Measurements from ENCODE around the gene CHST15. TPM values are rescaled to one million over a fixed set of nuclear protein-coding genes. Genes with fewer than 3 reads are reported as not detected.

CHST15 gene
- total RNA-seq, 1 donor from 2014 or later: 43.8 TPM

GRCh38 chr10:123988694-123989093 lies 104.7 kb downstream of the CHST15 start:
- Mint-ChIP-seq H3K27ac (ENCODE audit: unreplicated experiment) (no peak overlapping the region), H3K9me3 (ENCODE audit: low read depth) (peaks cover 7% of the 10 kb centered on the region), H3K4me3 (ENCODE audit: unreplicated experiment) (no peak overlapping the region), H3K27me3 (ENCODE audit: low read depth) (peaks cover 38% of the 10 kb centered on the region), H3K36me3 (ENCODE audit: low read depth) (peaks cover 2% of the 10 kb centered on the region), H3K4me1 (ENCODE audit: low read depth) (peaks cover under 1% of the 10 kb centered on the region)
- DNase-seq (ENCODE audit: low spot score): no peak
- no peak for TF ChIP-seq CTCF (IDR thresholded peaks at IDR 0.05)

GRCh38 chr10:123986736-123987135 lies 106.7 kb downstream of the CHST15 start:
- Mint-ChIP-seq H3K4me1 (ENCODE audit: low read depth) (no peaks in the 10 kb centered on the region), H3K36me3 (ENCODE audit: low read depth) (peaks cover 2% of the 10 kb centered on the region), H3K9me3 (ENCODE audit: low read depth) (peaks cover 7% of the 10 kb centered on the region), H3K27ac (ENCODE audit: unreplicated experiment) (no peak overlapping the region), H3K4me3 (ENCODE audit: unreplicated experiment) (no peak overlapping the region), H3K27me3 (ENCODE audit: low read depth) (peaks cover 43% of the 10 kb centered on the region)
- no peak for DNase-seq (ENCODE audit: low spot score)
- TF ChIP-seq CTCF (IDR thresholded peaks at IDR 0.05): no peak

DNA sequence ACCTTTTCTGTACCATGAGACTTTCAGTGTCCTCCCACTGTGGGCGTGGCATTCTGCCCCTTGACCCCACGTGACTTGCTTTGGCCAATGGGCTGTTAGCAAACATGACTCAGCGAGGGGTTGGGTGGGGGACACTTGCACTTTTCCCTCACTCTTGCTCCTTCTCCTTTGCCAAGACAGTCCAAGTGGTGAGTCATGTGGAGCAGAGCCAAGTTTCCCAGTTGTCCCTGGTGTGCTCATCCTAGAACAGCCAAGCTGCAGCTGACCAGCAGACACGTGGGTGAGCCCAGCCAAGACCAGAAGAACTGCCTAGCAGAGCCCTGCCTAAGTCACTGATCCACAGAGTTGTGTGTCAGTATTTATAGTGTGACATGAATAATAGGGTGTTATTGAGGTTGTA lies 119.0 kb downstream of the CHST15 start:
- Mint-ChIP-seq H3K4me3 (ENCODE audit: unreplicated experiment) (no peak overlapping the region), H3K4me1 (ENCODE audit: low read depth) (peaks cover 8% of the 10 kb centered on the region), H3K27ac (ENCODE audit: unreplicated experiment) (no peak overlapping the region), H3K27me3 (ENCODE audit: low read depth) (peaks cover 65% of the 10 kb centered on the region), H3K36me3 (ENCODE audit: low read depth) (peaks cover 14% of the 10 kb centered on the region), H3K9me3 (ENCODE audit: low read depth) (peaks cover 27% of the 10 kb centered on the region)
- DNase-seq (ENCODE audit: low spot score): no peak
- TF ChIP-seq CTCF (IDR thresholded peaks at IDR 0.05): no peak

GRCh38 chr10:123972481-123973401 lies 120.7 kb downstream of the CHST15 start:
- Mint-ChIP-seq H3K9me3 (ENCODE audit: low read depth) (peaks cover 22% of the 10 kb centered on the region), H3K4me3 (ENCODE audit: unreplicated experiment) (peak overlapping the region; percentile 23), H3K4me1 (ENCODE audit: low read depth) (peaks cover 8% of the 10 kb centered on the region), H3K27ac (ENCODE audit: unreplicated experiment) (no peak overlapping the region), H3K36me3 (ENCODE audit: low read depth) (peaks cover 11% of the 10 kb centered on the region), H3K27me3 (ENCODE audit: low read depth) (peaks cover 64% of the 10 kb centered on the region)
- TF ChIP-seq CTCF (IDR thresholded peaks at IDR 0.05): peak; percentile 11
- DNase-seq (ENCODE audit: low spot score): no peak

DNA sequence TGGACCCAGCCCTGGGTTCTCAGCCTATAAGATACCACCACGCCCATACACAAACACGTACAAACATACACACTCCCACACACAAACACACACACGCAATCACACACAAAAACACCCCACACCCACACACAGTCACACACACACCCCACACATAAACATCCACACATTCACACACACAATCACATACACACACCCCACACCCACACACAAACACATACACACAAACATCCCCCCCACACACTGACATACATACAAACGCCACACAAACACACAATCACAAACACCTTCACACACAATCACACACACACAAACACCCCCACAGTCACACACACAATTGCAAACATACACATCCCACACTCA lies 122.5 kb downstream of the CHST15 start:
- H3K4me1 Mint-ChIP-seq (ENCODE audit: low read depth): peaks cover 8% of the 10 kb centered on the region
- H3K27me3 Mint-ChIP-seq (ENCODE audit: low read depth): peaks cover 64% of the 10 kb centered on the region
- no peak for TF ChIP-seq CTCF (IDR thresholded peaks at IDR 0.05)
- H3K27ac Mint-ChIP-seq (ENCODE audit: unreplicated experiment): no peak overlapping the region
- H3K36me3 Mint-ChIP-seq (ENCODE audit: low read depth): peaks cover 4% of the 10 kb centered on the region
- H3K9me3 Mint-ChIP-seq (ENCODE audit: low read depth): peaks cover 13% of the 10 kb centered on the region
- no peak overlapping the region for H3K4me3 Mint-ChIP-seq (ENCODE audit: unreplicated experiment)
- no peak for DNase-seq (ENCODE audit: low spot score)

Measured in chondrocyte (in vitro differentiated cells).